Hepatocyte (in vitro differentiated cells): ENCODE data around the gene SPACA1.

Experiments
- CTCF ChIP-seq: fragments of 200-600 bp; sonication (generic); IDR thresholded peaks from 2 replicates; pipeline ENCODE4 v1.5.1; 2016; ENCODE audit warnings: antibody characterized with exemption, mild to moderate bottlenecking; ENCODE audit not compliant: poor library complexity
- EZH2phosphoT487 ChIP-seq: fragments of 200-600 bp; sonication (generic); IDR thresholded peaks from one replicate; pipeline ENCODE4 v1.6.1; 2018; ENCODE audit warnings: antibody characterized with exemption, mild to moderate bottlenecking, low read depth, moderate library complexity; ENCODE audit not compliant: unreplicated experiment, severe bottlenecking

GRCh38 chr6:88000713-88001112 lies 46.9 kb upstream of the SPACA1 start:
- TF ChIP-seq CTCF, result no peak
- TF ChIP-seq EZH2phosphoT487, result no peak
